LNCaP clone FGC (cell line): ENCODE data around the gene AFP.

ENCODE experiments used
- DNase-seq: peaks from one replicate; pipeline ENCODE4 v3.0.0-alpha.2; 2011; ENCODE audit warnings: low read depth
- H3K4me3 ChIP-seq: 2 replicates; pipeline ENCODE4 v1.5.1; 2011; ENCODE audit warnings: mild to moderate bottlenecking, low read depth, low read length, control low read depth
- TF ChIP-seq, protein P1 (sequence below): IDR thresholded peaks from 2 replicates; pipeline ENCODE4 v1.5.1; 2012; ENCODE audit warnings: mild to moderate bottlenecking; ENCODE audit not compliant: control insufficient read depth, insufficient read depth; ENCODE audit errors: extremely low read depth

The AFP gene

GRCh38 chr4:73442275-73442674 lies 6.3 kb downstream of the AFP start:
- TF ChIP-seq, protein P1, sequence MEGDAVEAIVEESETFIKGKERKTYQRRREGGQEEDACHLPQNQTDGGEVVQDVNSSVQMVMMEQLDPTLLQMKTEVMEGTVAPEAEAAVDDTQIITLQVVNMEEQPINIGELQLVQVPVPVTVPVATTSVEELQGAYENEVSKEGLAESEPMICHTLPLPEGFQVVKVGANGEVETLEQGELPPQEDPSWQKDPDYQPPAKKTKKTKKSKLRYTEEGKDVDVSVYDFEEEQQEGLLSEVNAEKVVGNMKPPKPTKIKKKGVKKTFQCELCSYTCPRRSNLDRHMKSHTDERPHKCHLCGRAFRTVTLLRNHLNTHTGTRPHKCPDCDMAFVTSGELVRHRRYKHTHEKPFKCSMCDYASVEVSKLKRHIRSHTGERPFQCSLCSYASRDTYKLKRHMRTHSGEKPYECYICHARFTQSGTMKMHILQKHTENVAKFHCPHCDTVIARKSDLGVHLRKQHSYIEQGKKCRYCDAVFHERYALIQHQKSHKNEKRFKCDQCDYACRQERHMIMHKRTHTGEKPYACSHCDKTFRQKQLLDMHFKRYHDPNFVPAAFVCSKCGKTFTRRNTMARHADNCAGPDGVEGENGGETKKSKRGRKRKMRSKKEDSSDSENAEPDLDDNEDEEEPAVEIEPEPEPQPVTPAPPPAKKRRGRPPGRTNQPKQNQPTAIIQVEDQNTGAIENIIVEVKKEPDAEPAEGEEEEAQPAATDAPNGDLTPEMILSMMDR: no peak
- peak overlapping the region; percentile 12; the same call in 1 of the 2 replicates for H3K4me3 ChIP-seq
- DNase-seq: no peak

- no peak overlapping the region for H3K4me3 ChIP-seq
- TF ChIP-seq, protein P1: no peak
- DNase-seq: no peak
Measured at GRCh38 chr4:73443224-73443623, 7.2 kb downstream of the AFP start.

GRCh38 chr4:73445383-73446335 lies 9.6 kb downstream of the AFP start:
- no peak overlapping the region for H3K4me3 ChIP-seq
- TF ChIP-seq, protein P1: no peak
- DNase-seq: no peak

DNA sequence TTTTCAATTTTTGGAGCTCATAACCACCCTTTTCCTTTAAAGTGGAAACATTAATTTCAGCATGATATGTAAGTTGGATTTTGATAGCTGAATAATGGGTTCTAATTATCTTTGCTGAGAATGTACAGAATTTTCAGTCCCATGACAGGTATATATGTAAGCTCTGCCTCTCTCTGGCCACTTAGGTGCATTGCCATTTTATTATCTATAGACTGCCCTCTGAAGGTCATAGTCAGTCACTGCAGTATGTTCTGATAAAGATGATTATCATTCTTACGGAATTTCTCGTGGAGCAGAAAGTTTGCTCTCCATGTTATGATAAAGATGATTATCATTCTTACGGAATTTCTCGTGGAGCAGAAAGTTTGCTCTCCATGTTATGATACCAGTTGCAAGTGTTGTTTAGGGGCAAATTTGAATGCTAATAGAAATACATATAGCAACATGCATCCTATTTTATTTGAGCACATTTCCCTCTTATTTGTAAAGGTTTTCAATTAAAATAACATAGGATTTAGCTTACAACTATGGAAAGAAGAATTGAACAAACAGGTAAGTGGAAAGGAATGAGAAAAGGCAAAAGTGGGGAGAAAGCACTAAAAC lies 10.4 kb downstream of the AFP start:
- no peak for DNase-seq
- TF ChIP-seq, protein P1: peak; percentile 97
- no peak overlapping the region for H3K4me3 ChIP-seq

DNA sequence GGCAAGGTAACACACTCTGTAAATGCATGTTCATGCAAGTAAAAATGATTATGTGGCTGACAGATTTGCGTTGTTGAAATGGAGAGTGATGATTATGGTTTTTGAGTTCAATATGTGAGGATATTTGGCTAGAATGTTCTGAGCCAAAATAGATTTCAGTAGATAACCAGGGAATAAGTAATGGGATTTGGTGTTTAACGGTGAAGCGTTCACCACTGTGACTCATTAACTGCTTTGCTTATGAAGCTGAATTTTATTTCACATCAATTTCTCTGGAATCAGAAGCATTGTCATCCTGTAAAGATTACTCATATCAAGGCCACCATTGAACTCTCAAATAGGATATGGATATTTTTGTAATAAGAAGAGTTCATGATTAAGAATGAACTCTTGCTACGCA lies 11.7 kb downstream of the AFP start:
- DNase-seq: no peak
- TF ChIP-seq, protein P1: no peak
- no peak overlapping the region for H3K4me3 ChIP-seq

DNA sequence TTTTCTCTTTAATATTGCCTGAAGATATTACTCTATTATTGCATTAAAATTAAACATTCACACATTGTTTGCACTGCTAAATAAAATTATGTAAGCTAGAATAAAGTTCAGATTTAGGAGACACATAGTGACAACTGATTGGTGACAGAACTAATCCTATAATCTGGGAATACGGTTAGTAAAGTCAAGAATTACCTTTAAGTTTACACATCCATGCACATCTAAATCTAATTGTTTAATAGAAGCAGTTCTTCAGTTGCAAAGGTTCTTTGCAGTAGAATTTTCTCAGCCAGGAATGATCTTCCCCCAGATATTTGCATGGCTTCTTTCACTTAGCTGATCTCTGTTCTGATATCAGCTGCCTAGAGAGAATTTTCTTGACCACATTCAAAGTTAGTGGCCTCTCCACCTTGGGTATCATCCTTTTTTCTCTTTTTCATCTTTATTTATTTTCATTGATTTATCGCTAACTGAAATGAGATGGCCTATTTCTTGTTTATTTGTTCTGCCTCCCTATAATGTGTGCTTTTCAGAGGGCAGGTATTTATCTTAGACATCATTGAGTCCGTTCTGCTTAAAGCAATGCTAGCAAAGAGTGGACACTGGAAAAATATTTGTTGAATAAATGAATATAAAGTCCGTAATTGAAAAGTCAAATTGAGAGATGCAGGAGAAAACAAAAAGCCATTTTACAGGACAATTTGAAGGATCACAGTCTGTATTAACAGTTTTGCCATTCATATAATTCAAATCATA lies 12.6 kb downstream of the AFP start:
- no peak for DNase-seq
- TF ChIP-seq, protein P1: no peak

More for the DNA sequence above, 12.6 kb downstream of the AFP start:
- H3K4me3 ChIP-seq: no peak overlapping the region
